GM23248 (cell line): ENCODE results near the gene ALK. TPM values are rescaled to one million over a fixed set of nuclear protein-coding genes. Genes with fewer than 3 reads are reported as not detected.

Experiments used
- DNase-seq: peaks from one replicate; pipeline ENCODE4 v3.0.0-alpha.2; 2015
- H2AFZ ChIP-seq: fragments of 200-600 bp; sonication (generic); 2 replicates; pipeline ENCODE4 v1.6.1; 2016; ENCODE audit warnings: antibody characterized with exemption
- H3F3A ChIP-seq: fragments of 200-600 bp; sonication (generic); 2 replicates; pipeline ENCODE4 v1.6.1; 2016; ENCODE audit warnings: mild to moderate bottlenecking, antibody characterized with exemption, mixed run types; ENCODE audit not compliant: insufficient read depth
- H3K27ac ChIP-seq: fragments of 200-600 bp; sonication (generic); 2 replicates; pipeline ENCODE4 v1.5.1; 2016; ENCODE audit warnings: mild to moderate bottlenecking
- H3K27me3 ChIP-seq: fragments of 200-600 bp; sonication (generic); replicated peaks from 2 replicates; pipeline ENCODE4 v1.6.1; 2016; ENCODE audit warnings: mild to moderate bottlenecking; ENCODE audit not compliant: insufficient read depth
- H3K36me3 ChIP-seq: fragments of 200-600 bp; sonication (generic); 2 replicates; pipeline ENCODE4 v1.6.1; 2016; ENCODE audit warnings: low read depth, mild to moderate bottlenecking
- H3K4me1 ChIP-seq: fragments of 200-600 bp; sonication (generic); 2 replicates; pipeline ENCODE4 v1.6.1; 2016; ENCODE audit warnings: mild to moderate bottlenecking; ENCODE audit not compliant: insufficient read depth
- H3K4me2 ChIP-seq: fragments of 200-600 bp; sonication (generic); one replicate; pipeline ENCODE4 v1.6.1; 2016; ENCODE audit warnings: mild to moderate bottlenecking; ENCODE audit not compliant: unreplicated experiment
- H3K4me3 ChIP-seq: fragments of 200-600 bp; sonication (generic); 2 replicates; pipeline ENCODE4 v1.5.1; 2016; ENCODE audit warnings: mild to moderate bottlenecking
- H3K79me2 ChIP-seq: fragments of 200-600 bp; sonication (generic); 2 replicates; pipeline ENCODE4 v1.6.1; 2016; ENCODE audit warnings: mild to moderate bottlenecking; ENCODE audit not compliant: insufficient read depth
- H3K9ac ChIP-seq: fragments of 200-600 bp; sonication (generic); 2 replicates; pipeline ENCODE4 v1.6.1; 2016; ENCODE audit warnings: mild to moderate bottlenecking
- H3K9me2 ChIP-seq: fragments of 200-600 bp; sonication (generic); 2 replicates; pipeline ENCODE4 v1.6.1; 2016; ENCODE audit warnings: mixed run types, mild to moderate bottlenecking, moderate library complexity; ENCODE audit not compliant: insufficient read depth
- H3K9me3 ChIP-seq: fragments of 200-600 bp; sonication (generic); one replicate; pipeline ENCODE4 v1.6.1; 2017; ENCODE audit warnings: low read depth
- H4K20me1 ChIP-seq: fragments of 200-600 bp; sonication (generic); 2 replicates; pipeline ENCODE4 v1.6.0; 2016; ENCODE audit not compliant: insufficient read depth
- EZH2 ChIP-seq: fragments of 200-600 bp; sonication (generic); IDR thresholded peaks from 2 replicates; pipeline ENCODE4 v1.6.1; 2018; ENCODE audit warnings: antibody characterized with exemption, mild to moderate bottlenecking; ENCODE audit not compliant: insufficient read depth, poor library complexity, severe bottlenecking
- EZH2phosphoT487 ChIP-seq: fragments of 200-600 bp; sonication (generic); IDR thresholded peaks from 2 replicates; pipeline ENCODE4 v1.6.1; 2018; ENCODE audit warnings: antibody characterized with exemption, moderate library complexity, mild to moderate bottlenecking, low read depth; ENCODE audit not compliant: insufficient read depth
- WGBS, 2 experiments: methylation state at CpG; one replicate each; pipeline ENCODE4 v1.1.6; 2015 to 2017; ENCODE audit warnings: low lambda C conversion rate in 2 of 2, low coverage in 1 of 2; ENCODE audit errors: missing lambda C conversion rate in 2 of 2; 5-methylcytosine and 5-hydroxymethylcytosine counted together
- in situ Hi-C: fragments of 300-500 bp; cut with MboI; formaldehyde crosslinking; loops from 2 replicates; pipeline ENCODE4 v1.15.0; 2020
- polyA plus RNA-seq: library from polyadenylated mRNA; unstranded; fragments of >200 nt; fragmentation: Nextera tagmentation; extraction: Ambion mirVana; gene quantifications from 2 replicates; pipeline ENCODE4 v1.2.1, GENCODE V29; 2016
- total RNA-seq: library from RNA; depleted of rRNA; stranded (reverse); fragments of >200 nt; shearing (Covaris generic); gene quantifications from 2 replicates; pipeline ENCODE4 v1.2.3, GENCODE V29; 2014

ALK gene
- total and polyA plus RNA-seq, 2 experiments from 2014 or later, result under 0.01 to 0.05 TPM

GRCh38 chr2:29942711-29943110 lies 21.3 kb upstream of the ALK start:
- no peak overlapping the region for H3K9ac ChIP-seq
- WGBS, 2 experiments, result 11 to 15% methylated on average over 3 of the region's 3 CpGs
- no peaks in the 10 kb centered on the region for H3K9me3 ChIP-seq
- no peak overlapping the region for H3K4me3 ChIP-seq
- no peaks in the 10 kb centered on the region for H3K27me3 ChIP-seq
- H2AFZ ChIP-seq, result no peak overlapping the region
- no peaks in the 10 kb centered on the region for H4K20me1 ChIP-seq
- H3F3A ChIP-seq, result no peaks in the 10 kb centered on the region
- H3K4me1 ChIP-seq, result no peaks in the 10 kb centered on the region
- H3K27ac ChIP-seq, result no peak overlapping the region
- no peak for DNase-seq
- H3K36me3 ChIP-seq, result no peaks in the 10 kb centered on the region
- H3K9me2 ChIP-seq, result no peaks in the 10 kb centered on the region
- TF ChIP-seq EZH2phosphoT487, result no peak
- TF ChIP-seq EZH2, result no peak
- no peaks in the 10 kb centered on the region for H3K79me2 ChIP-seq
- H3K4me2 ChIP-seq, result no peak overlapping the region
- in situ Hi-C loops, result no loop called here

GRCh38 chr2:29940706-29941105 lies 19.3 kb upstream of the ALK start:
- no peak for DNase-seq
- 0 to 1% methylated on average over 4 to 5 of the region's 5 CpGs for WGBS, 2 experiments

GRCh38 chr2:29936020-29936419 lies 14.6 kb upstream of the ALK start:
- Histone ChIP-seq H4K20me1 (no peaks in the 10 kb centered on the region), H3K79me2 (no peaks in the 10 kb centered on the region), H3K4me3 (no peak overlapping the region), H3K4me1 (no peaks in the 10 kb centered on the region), H3K9ac (no peak overlapping the region), H3K27ac (no peak overlapping the region), H3K4me2 (no peak overlapping the region), H2AFZ (no peak overlapping the region), H3K27me3 (peaks cover 7% of the 10 kb centered on the region; the same call in 1 of the 2 replicates), H3K9me2 (no peaks in the 10 kb centered on the region), H3K36me3 (no peaks in the 10 kb centered on the region), H3F3A (no peaks in the 10 kb centered on the region), H3K9me3 (no peaks in the 10 kb centered on the region)
- in situ Hi-C loops, result no loop called here
- TF ChIP-seq EZH2 (no peak), EZH2phosphoT487 (no peak)
- WGBS, 2 experiments, result 40% methylated on average over 8 of the region's 8 CpGs
- DNase-seq, result no peak

More at GRCh38 chr2:29940706-29941105, 19.3 kb upstream of the ALK start:
- Histone ChIP-seq H3K27me3 (no peaks in the 10 kb centered on the region; the same call in 1 of the 2 replicates), H2AFZ (no peak overlapping the region), H4K20me1 (no peaks in the 10 kb centered on the region), H3K4me2 (no peak overlapping the region), H3K4me1 (no peaks in the 10 kb centered on the region), H3K4me3 (no peak overlapping the region), H3F3A (no peaks in the 10 kb centered on the region), H3K79me2 (no peaks in the 10 kb centered on the region), H3K36me3 (no peaks in the 10 kb centered on the region), H3K27ac (no peak overlapping the region), H3K9ac (no peak overlapping the region), H3K9me3 (no peaks in the 10 kb centered on the region), H3K9me2 (no peaks in the 10 kb centered on the region)
- in situ Hi-C loops, result no loop called here
- TF ChIP-seq EZH2phosphoT487, result no peak
- TF ChIP-seq EZH2, result no peak

- Histone ChIP-seq H3K27ac (no peak overlapping the region), H3K9ac (no peak overlapping the region), H3K9me2 (no peaks in the 10 kb centered on the region), H4K20me1 (no peaks in the 10 kb centered on the region), H3K4me3 (no peak overlapping the region), H3K36me3 (no peaks in the 10 kb centered on the region), H3F3A (no peaks in the 10 kb centered on the region), H3K4me1 (no peaks in the 10 kb centered on the region), H3K9me3 (no peaks in the 10 kb centered on the region), H3K27me3 (peaks cover 7% of the 10 kb centered on the region; the same call in 1 of the 2 replicates), H3K79me2 (no peaks in the 10 kb centered on the region), H2AFZ (no peak overlapping the region), H3K4me2 (no peak overlapping the region)
- TF ChIP-seq EZH2 (no peak), EZH2phosphoT487 (no peak)
- DNase-seq, result no peak
- in situ Hi-C loops, result no loop called here
- WGBS, 2 experiments, result 0 to 4% methylated on average over 1 of the region's 1 CpG
These were observed 10.4 kb upstream of the ALK start for GRCh38 chr2:29931818-29932217.
